GM12875 (cell line): Measurements from ENCODE around the gene RINT1.

Experiments used
- H3K4me3 ChIP-seq: one replicate; pipeline ENCODE4 v1.5.1; 2011; ENCODE audit warnings: low read depth, low read length, control low read depth
- TF ChIP-seq, protein P1 (sequence below): IDR thresholded peaks from 2 replicates; pipeline ENCODE4 v1.5.1; 2011; ENCODE audit warnings: low read depth, mild to moderate bottlenecking, control low read depth, inconsistent platforms, low read length, moderate library complexity, borderline replicate concordance; ENCODE audit not compliant: insufficient read depth

RINT1 gene

DNA sequence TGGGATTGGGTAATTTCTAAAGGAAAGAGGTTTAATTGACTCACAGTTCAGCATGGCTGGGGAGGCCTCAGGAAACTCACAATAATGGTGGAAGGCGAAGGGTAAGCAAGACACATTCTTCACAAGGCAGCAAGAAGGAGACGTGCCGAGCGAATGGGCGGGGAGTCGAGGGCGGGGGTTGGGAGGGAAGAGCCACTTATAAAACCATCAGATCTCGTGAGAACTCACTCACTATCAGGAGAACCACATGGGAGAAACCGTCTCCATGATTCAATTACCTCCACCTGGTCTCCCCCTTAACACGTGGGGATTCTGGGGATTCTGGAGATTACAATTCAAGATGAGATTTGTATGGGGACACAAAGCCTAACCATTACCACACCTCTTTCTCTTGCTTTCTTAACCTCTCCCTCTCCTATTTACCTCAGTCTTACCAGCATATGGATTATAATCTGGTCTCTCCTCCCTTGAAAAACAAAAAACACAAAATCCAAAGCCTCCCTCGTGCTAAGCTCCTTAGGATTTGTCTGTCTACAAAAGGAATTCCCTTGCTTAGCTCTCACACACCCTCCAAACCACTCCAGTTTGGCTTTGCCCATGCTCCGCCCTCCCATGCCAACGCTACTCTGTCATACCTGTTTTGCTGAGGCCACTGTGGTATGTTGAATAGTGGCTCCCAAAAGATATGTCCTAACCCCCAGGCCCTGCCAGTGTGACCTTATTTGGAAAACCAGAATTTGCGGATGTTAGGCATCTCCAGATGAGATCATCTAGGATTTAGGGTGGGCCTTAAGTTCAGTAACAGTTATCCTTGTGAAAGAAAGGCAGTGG lies 68.9 kb downstream of the RINT1 start:
- H3K4me3 ChIP-seq, result no peak overlapping the region
- TF ChIP-seq, protein P1, sequence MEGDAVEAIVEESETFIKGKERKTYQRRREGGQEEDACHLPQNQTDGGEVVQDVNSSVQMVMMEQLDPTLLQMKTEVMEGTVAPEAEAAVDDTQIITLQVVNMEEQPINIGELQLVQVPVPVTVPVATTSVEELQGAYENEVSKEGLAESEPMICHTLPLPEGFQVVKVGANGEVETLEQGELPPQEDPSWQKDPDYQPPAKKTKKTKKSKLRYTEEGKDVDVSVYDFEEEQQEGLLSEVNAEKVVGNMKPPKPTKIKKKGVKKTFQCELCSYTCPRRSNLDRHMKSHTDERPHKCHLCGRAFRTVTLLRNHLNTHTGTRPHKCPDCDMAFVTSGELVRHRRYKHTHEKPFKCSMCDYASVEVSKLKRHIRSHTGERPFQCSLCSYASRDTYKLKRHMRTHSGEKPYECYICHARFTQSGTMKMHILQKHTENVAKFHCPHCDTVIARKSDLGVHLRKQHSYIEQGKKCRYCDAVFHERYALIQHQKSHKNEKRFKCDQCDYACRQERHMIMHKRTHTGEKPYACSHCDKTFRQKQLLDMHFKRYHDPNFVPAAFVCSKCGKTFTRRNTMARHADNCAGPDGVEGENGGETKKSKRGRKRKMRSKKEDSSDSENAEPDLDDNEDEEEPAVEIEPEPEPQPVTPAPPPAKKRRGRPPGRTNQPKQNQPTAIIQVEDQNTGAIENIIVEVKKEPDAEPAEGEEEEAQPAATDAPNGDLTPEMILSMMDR, result no peak

DNA sequence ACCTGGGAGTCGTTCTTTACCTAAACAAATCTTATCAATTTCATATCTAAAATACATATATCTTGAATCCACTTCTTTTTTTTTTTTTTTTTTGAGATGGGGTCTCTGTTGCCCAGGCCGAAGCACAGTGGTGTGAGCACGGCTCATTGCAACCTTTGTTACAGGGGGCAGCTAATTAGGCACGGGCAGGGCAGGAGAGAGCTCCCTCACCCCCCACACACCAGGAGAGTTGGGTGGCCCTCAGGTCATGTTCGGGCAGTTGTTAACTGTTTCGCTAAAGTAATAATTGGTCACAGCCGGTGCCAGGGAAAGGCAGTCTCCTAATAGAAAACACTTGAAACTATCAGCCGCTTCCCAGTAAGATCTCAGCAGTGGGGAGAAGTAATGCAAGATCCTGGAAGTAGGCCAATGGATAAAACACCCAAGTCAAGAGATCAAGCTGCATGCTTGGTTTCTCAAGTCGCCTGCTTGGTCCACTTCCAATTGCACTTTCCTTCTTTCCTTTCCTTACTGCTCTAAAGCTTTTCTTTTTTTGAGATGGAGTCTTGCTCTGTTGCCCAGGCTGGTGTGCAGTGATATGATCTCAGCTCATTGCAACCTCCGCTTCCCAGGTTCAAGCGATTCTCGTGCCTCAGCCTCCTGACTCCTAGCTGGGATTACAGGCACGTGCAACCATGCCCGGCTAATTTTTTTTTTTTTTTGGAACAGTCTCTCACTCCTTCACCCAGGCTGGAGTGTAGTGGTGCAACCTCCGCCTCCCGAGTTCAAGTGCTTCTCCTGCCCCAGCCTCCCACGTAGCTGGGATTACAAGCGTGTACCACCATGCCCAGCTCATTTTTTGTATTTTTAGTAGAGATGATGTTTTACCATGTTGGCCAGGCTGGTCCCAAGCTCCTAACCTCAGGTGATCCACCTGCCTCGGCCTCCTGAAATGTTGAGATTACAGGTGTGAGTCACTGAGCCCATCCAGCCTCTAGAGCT lies 70.6 kb downstream of the RINT1 start:
- TF ChIP-seq, protein P1, result no peak
- no peak overlapping the region for H3K4me3 ChIP-seq

DNA sequence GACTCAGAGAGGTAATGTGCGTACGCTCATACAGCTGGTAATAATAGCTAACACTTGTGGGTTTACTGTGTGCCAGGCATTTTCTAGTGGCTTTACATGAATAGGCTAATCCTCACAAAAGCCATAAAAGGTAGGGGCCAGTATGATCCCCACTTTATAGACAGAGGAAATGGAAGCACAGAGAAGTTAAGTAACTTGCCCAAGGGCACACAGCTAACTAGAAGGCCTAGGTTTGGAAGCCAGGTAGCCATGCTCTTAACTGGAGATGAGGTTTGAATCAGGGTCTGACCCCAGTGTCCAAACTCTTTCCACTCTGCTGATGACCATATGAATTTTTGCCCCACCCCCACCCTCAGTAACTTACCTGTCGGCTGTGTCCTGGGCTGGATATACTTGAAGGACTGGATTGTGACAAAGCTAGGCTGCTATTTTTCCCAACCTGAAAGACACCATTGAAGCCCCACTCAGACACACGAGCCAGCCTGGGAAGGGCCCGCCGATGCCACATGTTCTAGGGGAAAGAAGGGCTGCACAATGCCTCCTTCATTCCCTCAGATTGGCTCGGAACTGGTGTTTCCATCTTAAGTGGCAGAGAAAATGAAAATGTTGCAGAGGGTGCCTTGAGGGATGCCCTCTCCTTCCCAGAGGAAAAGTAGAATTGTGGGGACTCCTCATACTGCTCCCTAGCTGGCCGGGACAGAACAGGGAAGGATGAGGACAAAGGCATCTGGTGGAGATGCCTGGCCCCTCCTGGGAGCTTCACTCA lies 78.3 kb downstream of the RINT1 start:
- no peak overlapping the region for H3K4me3 ChIP-seq
- TF ChIP-seq, protein P1, result no peak

DNA sequence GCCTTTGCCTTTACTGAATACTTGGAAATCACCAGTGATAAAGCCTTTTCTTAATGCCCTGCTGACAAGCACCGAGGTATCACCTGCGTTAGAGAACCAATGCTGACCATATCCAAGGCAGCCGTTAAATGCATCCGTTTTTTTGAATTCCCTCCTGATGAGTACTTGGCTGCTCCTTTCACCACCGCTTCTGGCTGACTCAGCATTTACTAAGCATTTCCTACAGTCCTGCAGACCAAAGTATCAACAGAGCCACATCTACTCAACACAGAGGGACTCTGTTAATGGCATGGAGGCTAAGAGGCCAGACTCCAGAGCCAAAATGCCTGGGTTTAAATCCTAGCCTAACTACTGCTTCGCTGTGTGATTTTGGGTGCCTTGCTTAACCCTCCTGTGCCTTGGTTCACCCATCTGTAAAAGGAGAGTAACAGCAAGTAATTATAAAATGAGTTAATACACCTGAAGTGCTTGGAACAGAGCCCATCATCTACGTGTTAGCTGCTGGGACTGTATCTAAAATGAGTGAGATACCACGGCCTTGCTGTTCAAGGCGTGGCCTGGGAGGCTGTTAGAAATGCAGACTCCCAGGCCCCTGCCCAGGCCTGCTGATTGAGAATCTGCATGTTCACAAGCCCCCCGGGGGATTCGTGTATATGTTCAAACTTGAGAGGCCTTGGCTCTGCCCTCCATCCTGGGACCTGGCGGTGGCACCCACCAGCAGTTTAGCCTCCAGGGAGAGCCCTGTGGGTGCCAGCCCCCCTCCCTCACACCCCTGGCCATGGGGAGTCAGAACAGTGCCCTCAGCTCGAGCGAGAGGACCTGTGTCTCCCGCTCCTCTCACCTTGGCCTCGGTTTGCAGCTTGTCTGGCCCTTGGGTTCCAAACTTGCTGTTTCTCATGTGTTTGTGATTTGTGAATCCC lies 80.1 kb downstream of the RINT1 start:
- TF ChIP-seq, protein P1, result no peak
- H3K4me3 ChIP-seq, result no peak overlapping the region

DNA sequence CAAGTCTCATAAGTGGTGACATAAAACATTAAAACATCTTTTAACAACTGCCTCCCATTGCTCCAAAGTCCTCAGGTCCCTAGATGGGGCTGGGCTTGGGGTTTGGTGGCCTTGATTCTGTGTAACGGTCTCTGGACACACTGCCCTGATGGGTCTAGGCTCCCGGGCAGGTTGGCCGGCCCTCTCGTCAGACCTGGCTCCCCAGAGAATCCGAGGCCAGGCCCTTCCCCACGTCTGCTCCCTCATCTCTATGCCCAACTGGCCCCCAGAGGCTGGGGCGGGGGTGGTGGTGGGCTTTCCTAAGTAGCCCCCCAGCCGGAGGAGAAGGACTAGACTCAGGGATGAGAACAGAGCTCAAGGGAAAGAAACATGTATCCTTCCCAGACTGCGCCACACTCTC lies 80.8 kb downstream of the RINT1 start:
- TF ChIP-seq, protein P1, result no peak
- no peak overlapping the region for H3K4me3 ChIP-seq
